ENCODE measurements around the gene PLEKHN1. TPM values are rescaled to one million over a fixed set of nuclear protein-coding genes. Genes with fewer than 3 reads are reported as not detected.

Gene PLEKHN1
- 0.10 TPM for polyA plus RNA-seq (2013, experiment 1 of 2)
- 0.38 TPM for polyA plus RNA-seq (2013, experiment 2 of 2)

GRCh38 chr1:966135-966703 lies at the start of gene PLEKHN1:
Gene PLEKHN1 (plus strand): TSS chr1:966482. CDS start chr1:966532, 50 bp downstream.
- WGBS = 19% methylated on average over 31 of the region's 31 CpGs
- Histone ChIP-seq H3K36me3 (ENCODE audit: insufficient read depth, low read length) (peaks cover 17% of the 10 kb centered on the region), H3K27ac (ENCODE audit: low read depth, low read length) (no peak within 1 kb of the TSS), H3K4me1 (ENCODE audit: insufficient read depth, low read length) (no peaks in the 10 kb centered on the region), H3K9me3 (ENCODE audit: insufficient read depth, low read depth, low read length) (no peaks in the 10 kb centered on the region), H3K27me3 (ENCODE audit: insufficient read depth, low read length) (peaks cover 62% of the 10 kb centered on the region), H3K4me3 (ENCODE audit: low read length) (peak within 1 kb of the TSS; percentile 62), H3K9ac (ENCODE audit: low read depth, low read length) (peak within 1 kb of the TSS; percentile 54; the same call in 1 of the 2 replicates)

DNA sequence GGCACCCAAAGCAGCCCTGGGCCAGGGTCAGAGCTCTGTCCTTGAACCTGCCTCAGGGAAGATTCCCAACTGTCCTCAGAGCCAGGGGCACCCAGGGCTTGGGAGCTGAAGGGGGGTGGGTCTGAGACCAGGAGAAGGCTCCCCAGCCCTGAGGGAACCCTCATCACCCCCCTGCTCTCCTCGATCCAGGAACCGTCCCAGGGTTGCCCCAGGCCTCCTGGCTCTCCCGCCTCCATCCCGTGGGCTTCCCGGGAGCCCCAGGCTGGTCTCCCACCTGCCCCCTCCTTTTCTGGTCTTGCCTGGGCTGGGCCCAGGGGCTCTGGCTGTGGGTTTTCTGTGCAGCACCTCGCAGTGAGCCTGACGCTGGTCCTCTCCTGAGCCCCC lies 49.2 kb upstream of the PLEKHN1 start:
- Histone ChIP-seq H3K4me1 (ENCODE audit: insufficient read depth, low read length) (peaks cover 9% of the 10 kb centered on the region), H3K27ac (ENCODE audit: low read depth, low read length) (no peak overlapping the region), H3K9me3 (ENCODE audit: insufficient read depth, low read depth, low read length) (no peaks in the 10 kb centered on the region), H3K9ac (ENCODE audit: low read depth, low read length) (0 out of 2 replicates have a peak overlapping the region, but pooled peaks have one; percentile 8), H3K4me3 (ENCODE audit: low read length) (no peak overlapping the region), H3K27me3 (ENCODE audit: insufficient read depth, low read length) (peaks cover 96% of the 10 kb centered on the region), H3K36me3 (ENCODE audit: insufficient read depth, low read length) (no peaks in the 10 kb centered on the region)
- WGBS = 71% methylated on average over 7 of the region's 7 CpGs

- Histone ChIP-seq H3K27ac (ENCODE audit: low read depth, low read length) (no peak overlapping the region), H3K36me3 (ENCODE audit: insufficient read depth, low read length) (no peaks in the 10 kb centered on the region), H3K4me3 (ENCODE audit: low read length) (no peak overlapping the region), H3K9me3 (ENCODE audit: insufficient read depth, low read depth, low read length) (no peaks in the 10 kb centered on the region), H3K9ac (ENCODE audit: low read depth, low read length) (0 out of 2 replicates have a peak overlapping the region, but pooled peaks have one; percentile 8), H3K4me1 (ENCODE audit: insufficient read depth, low read length) (peaks cover 9% of the 10 kb centered on the region), H3K27me3 (ENCODE audit: insufficient read depth, low read length) (peaks cover 96% of the 10 kb centered on the region)
- WGBS = 83% methylated on average over 22 of the region's 22 CpGs
Observed at GRCh38 chr1:917466-918091, 48.7 kb upstream of the PLEKHN1 start.

DNA sequence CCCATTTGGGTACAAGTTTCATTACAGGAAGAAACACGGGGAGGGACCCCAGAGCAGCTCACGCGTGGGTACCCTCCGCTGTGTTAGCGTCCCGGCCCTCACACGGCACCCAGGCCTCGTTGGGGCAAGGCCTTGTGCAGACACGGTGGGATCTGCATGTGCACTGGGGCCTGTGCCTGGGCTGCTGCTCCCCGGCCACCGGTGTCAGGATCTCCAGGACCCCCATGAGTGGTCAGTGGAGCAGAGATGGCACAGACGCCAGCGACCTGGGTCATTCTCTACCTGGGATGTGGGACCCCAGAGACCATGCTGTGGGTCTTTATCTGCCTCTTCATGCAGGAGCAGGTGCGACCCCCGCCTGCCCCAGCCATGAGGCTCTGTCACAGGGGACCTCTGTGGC lies 47.9 kb upstream of the PLEKHN1 start:
- Histone ChIP-seq H3K36me3 (ENCODE audit: insufficient read depth, low read length) (no peaks in the 10 kb centered on the region), H3K9me3 (ENCODE audit: insufficient read depth, low read depth, low read length) (no peaks in the 10 kb centered on the region), H3K27me3 (ENCODE audit: insufficient read depth, low read length) (peaks cover 97% of the 10 kb centered on the region), H3K27ac (ENCODE audit: low read depth, low read length) (no peak overlapping the region), H3K4me3 (ENCODE audit: low read length) (no peak overlapping the region), H3K9ac (ENCODE audit: low read depth, low read length) (no peak overlapping the region), H3K4me1 (ENCODE audit: insufficient read depth, low read length) (peaks cover 9% of the 10 kb centered on the region)
- 90% methylated on average over 15 of the region's 15 CpGs for WGBS

- WGBS = 90% methylated on average over 6 of the region's 6 CpGs
- no peak overlapping the region for H3K9ac ChIP-seq (ENCODE audit: low read depth, low read length)
- no peak overlapping the region for H3K4me3 ChIP-seq (ENCODE audit: low read length)
- no peak overlapping the region for H3K27ac ChIP-seq (ENCODE audit: low read depth, low read length)
- no peaks in the 10 kb centered on the region for H3K9me3 ChIP-seq (ENCODE audit: insufficient read depth, low read depth, low read length)
- H3K4me1 ChIP-seq (ENCODE audit: insufficient read depth, low read length) = peaks cover 9% of the 10 kb centered on the region
- no peaks in the 10 kb centered on the region for H3K36me3 ChIP-seq (ENCODE audit: insufficient read depth, low read length)
- H3K27me3 ChIP-seq (ENCODE audit: insufficient read depth, low read length) = peaks cover 97% of the 10 kb centered on the region
Observed at GRCh38 chr1:918843-919242, 47.4 kb upstream of the PLEKHN1 start.

DNA sequence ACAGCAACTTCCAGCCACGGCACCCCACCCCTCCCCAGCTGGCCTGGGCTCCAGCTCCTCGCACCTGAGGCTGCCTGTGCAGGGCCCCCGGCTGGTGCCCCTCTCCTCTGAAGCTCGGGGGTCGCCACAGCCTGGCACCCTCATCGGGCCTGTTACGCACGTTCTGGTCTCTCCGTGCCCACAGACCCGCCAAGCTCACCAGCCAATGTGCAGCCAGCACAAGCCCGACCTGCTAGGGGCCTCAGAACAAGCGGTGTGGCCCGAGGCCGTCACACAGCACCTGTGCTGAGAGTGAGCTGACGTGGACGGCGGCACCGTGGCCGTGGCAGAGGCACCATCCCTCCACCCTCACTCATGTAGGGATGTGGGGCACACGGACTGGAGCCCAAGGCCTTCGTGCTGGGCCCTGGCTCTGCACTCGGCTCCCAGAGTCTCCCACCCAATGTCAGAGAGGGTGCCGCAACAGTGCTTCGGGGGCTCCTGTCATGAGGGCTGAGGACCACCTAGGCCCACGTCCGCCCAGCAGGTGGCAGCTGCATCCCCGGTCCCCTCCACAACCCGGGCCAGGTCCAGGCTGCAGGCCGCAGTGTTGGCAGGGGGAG lies 46.9 kb upstream of the PLEKHN1 start:
- Histone ChIP-seq H3K9me3 (ENCODE audit: insufficient read depth, low read depth, low read length) (no peaks in the 10 kb centered on the region), H3K27ac (ENCODE audit: low read depth, low read length) (no peak overlapping the region), H3K27me3 (ENCODE audit: insufficient read depth, low read length) (peaks cover 97% of the 10 kb centered on the region), H3K4me3 (ENCODE audit: low read length) (no peak overlapping the region), H3K36me3 (ENCODE audit: insufficient read depth, low read length) (no peaks in the 10 kb centered on the region), H3K4me1 (ENCODE audit: insufficient read depth, low read length) (peaks cover 9% of the 10 kb centered on the region), H3K9ac (ENCODE audit: low read depth, low read length) (no peak overlapping the region)
- WGBS = 86% methylated on average over 29 of the region's 29 CpGs

GRCh38 chr1:920010-920409 lies 46.3 kb upstream of the PLEKHN1 start:
- 85% methylated on average over 23 of the region's 23 CpGs for WGBS
- H3K27me3 ChIP-seq (ENCODE audit: insufficient read depth, low read length) = peaks cover 100% of the 10 kb centered on the region
- H3K4me3 ChIP-seq (ENCODE audit: low read length) = no peak overlapping the region
- H3K4me1 ChIP-seq (ENCODE audit: insufficient read depth, low read length) = peaks cover 9% of the 10 kb centered on the region
- no peak overlapping the region for H3K9ac ChIP-seq (ENCODE audit: low read depth, low read length)
- H3K36me3 ChIP-seq (ENCODE audit: insufficient read depth, low read length) = no peaks in the 10 kb centered on the region
- no peak overlapping the region for H3K27ac ChIP-seq (ENCODE audit: low read depth, low read length)
- no peaks in the 10 kb centered on the region for H3K9me3 ChIP-seq (ENCODE audit: insufficient read depth, low read depth, low read length)

DNA sequence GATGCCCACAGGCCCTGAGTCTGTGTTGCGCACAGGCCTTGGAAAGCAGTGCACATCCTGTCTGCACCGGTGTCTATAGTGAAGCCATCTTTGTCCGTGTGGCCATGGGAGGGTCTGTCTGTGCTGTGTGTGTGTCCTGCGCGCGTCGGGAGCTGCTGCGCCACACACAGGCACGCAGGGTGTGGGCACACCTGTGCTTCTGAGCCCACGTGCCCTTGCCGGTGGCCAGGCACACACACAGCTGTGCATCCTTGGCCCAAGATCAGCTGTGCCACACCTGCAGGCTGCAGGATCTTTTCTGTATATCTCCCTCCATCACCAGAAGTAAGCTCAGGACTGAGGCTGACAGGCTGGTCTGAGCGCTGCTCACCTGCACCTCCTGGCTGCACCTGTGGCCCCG lies 45.8 kb upstream of the PLEKHN1 start:
- Histone ChIP-seq H3K4me3 (ENCODE audit: low read length) (no peak overlapping the region; the same call in 1 of the 2 replicates), H3K36me3 (ENCODE audit: insufficient read depth, low read length) (no peaks in the 10 kb centered on the region), H3K27ac (ENCODE audit: low read depth, low read length) (no peak overlapping the region), H3K4me1 (ENCODE audit: insufficient read depth, low read length) (peaks cover 9% of the 10 kb centered on the region), H3K27me3 (ENCODE audit: insufficient read depth, low read length) (peaks cover 100% of the 10 kb centered on the region), H3K9me3 (ENCODE audit: insufficient read depth, low read depth, low read length) (no peaks in the 10 kb centered on the region), H3K9ac (ENCODE audit: low read depth, low read length) (no peak overlapping the region)
- WGBS = 57% methylated on average over 13 of the region's 13 CpGs

DNA sequence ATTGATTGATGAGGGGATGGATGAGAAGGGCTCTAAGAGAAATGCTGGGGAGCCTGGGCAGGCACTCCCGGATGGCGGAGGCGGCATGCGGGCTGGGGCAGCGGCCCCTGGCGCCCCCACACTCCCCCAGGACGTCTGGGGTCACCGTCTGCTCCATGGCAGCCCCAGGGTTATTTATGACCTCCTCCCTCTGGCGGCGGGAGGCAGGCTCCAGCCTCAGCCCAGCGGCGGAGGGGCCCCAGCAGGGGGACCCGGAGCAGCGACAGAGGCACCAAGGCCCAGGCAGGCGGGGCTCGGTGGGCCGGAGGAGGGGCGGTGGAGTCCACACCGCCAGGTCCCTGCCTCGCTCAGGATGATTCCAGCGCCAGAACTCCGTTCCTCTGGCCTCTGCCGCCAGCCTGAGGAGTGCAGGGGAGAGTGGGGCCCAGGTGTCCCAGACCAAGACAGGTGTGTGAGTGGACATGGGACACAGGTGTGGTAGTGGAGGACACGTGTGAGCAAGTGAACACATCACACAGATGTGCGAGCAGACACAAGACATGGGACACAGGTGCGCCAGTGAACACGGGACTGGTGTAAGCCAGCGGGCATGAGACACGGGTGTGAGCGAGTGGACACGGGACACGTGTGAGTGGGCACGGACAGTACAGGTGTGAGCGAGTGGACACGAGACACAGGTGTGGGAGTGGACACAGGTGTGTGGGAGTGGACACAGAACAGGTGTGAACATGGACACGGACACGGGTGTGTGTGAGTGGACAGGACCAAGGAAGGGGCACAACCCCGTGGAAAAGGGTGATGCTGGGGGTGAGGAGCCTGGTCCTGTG lies 45.1 kb upstream of the PLEKHN1 start:
- Histone ChIP-seq H3K27me3 (ENCODE audit: insufficient read depth, low read length) (peaks cover 100% of the 10 kb centered on the region), H3K27ac (ENCODE audit: low read depth, low read length) (no peak overlapping the region), H3K9me3 (ENCODE audit: insufficient read depth, low read depth, low read length) (no peaks in the 10 kb centered on the region), H3K4me3 (ENCODE audit: low read length) (peak overlapping the region; percentile 28; the same call in 1 of the 2 replicates), H3K4me1 (ENCODE audit: insufficient read depth, low read length) (peaks cover 9% of the 10 kb centered on the region), H3K9ac (ENCODE audit: low read depth, low read length) (no peak overlapping the region), H3K36me3 (ENCODE audit: insufficient read depth, low read length) (no peaks in the 10 kb centered on the region)
- 30% methylated on average over 38 of the region's 38 CpGs for WGBS

GRCh38 chr1:923131-923990 lies 42.9 kb upstream of the PLEKHN1 start, which contains the start of gene SAMD11:
Gene SAMD11 (plus strand): TSS chr1:923923. CDS start chr1:924432, 509 bp downstream.
- WGBS = 3% methylated on average over 72 of the region's 72 CpGs
- no peak within 1 kb of the TSS for H3K27ac ChIP-seq (ENCODE audit: low read depth, low read length)
- peak within 1 kb of the TSS; percentile 45 for H3K4me3 ChIP-seq (ENCODE audit: low read length)
- peaks cover 100% of the 10 kb centered on the region for H3K27me3 ChIP-seq (ENCODE audit: insufficient read depth, low read length)
- H3K36me3 ChIP-seq (ENCODE audit: insufficient read depth, low read length) = no peaks in the 10 kb centered on the region
- no peaks in the 10 kb centered on the region for H3K9me3 ChIP-seq (ENCODE audit: insufficient read depth, low read depth, low read length)
- peaks cover 9% of the 10 kb centered on the region for H3K4me1 ChIP-seq (ENCODE audit: insufficient read depth, low read length)
- no peak within 1 kb of the TSS; the same call in 1 of the 2 replicates for H3K9ac ChIP-seq (ENCODE audit: low read depth, low read length)

Measured in HUES64 (cell line).